Measurements from ENCODE around the gene CDC14B.
A peak's percentile ranks its signal among the peaks of the same experiment; 100 is the strongest.

The CDC14B gene

DNA sequence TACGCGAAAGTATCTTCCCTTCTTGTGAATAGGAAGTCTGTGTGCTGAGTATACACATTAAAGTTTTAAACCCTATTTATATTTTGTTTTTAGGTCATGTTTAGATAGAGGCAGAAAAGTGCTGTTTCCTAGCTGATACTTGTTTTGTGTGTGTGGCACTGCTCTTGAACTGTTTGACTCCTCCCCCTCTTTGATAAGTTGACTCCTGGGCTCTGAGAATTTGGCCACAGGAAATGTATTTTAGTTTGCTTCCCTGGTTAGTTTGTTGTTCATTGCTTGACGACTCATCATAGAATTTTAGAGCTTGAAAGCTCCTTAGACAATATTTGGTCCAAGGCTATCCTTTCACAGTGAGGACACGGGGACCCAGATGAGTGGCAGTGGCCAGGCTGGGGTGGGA, 2.0 kb upstream of the CDC14B start:
- H3K79me2 ChIP-seq (ENCODE audit: low read length): no peaks in the 10 kb centered on the region
- H3K36me3 ChIP-seq (replicated peaks; ENCODE audit: insufficient read depth, low read length): no peaks in the 10 kb centered on the region
- H3K4me1 ChIP-seq (ENCODE audit: low read length): no peaks in the 10 kb centered on the region
- TF ChIP-seq EZH2phosphoT487 (IDR thresholded peaks at IDR 0.05; ENCODE audit: low read length) (no peak), EZH2 (optimal IDR thresholded peaks at IDR 0.05; ENCODE audit: low read depth, low read length) (no peak)
- DNase-seq: no peak
- H4K20me1 ChIP-seq (ENCODE audit: insufficient read depth, low read length): no peaks in the 10 kb centered on the region
- H3K4me2 ChIP-seq (ENCODE audit: low read depth, low read length): no peak overlapping the region
- no peaks in the 10 kb centered on the region for H3K9me2 ChIP-seq (replicated peaks; ENCODE audit: insufficient read depth, low read length)
- no peaks in the 10 kb centered on the region for H3K9me3 ChIP-seq (replicated peaks; ENCODE audit: insufficient read depth, low read length)
- H3K9ac ChIP-seq (ENCODE audit: low read length): no peak overlapping the region
- no peak overlapping the region for H3K4me3 ChIP-seq (ENCODE audit: low read length)
- no peak overlapping the region for H2AFZ ChIP-seq (ENCODE audit: low read length)
- H3K27me3 ChIP-seq (replicated peaks; ENCODE audit: insufficient read depth, low read length): no peaks in the 10 kb centered on the region
- H3F3A ChIP-seq (ENCODE audit: insufficient read depth, low read length): no peaks in the 10 kb centered on the region
- H3K27ac ChIP-seq (ENCODE audit: low read length): no peak overlapping the region

DNA sequence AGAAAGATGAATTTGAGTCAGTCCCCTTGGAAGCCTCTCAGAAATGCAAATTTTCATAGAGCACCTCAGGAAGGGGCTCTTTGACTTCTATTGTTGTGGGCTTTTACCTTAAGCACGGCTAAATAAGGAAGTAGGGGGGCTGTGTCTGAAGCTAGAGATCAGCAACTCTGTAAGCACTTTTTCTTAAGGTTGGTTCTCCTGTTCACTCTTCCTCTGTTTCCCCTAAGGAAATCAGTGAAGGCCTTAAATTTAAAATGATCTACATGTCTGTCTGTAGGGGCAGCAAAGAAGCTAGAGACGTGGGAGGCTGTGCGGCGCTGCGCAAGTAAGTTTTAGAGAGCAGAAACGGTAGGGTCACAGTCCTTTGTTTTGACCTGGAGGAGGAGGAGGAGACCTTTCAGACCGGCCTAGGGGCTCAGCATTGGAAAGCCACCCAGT, 1.2 kb upstream of the CDC14B start:
- Histone ChIP-seq H3K4me3 (ENCODE audit: low read length) (no peak overlapping the region), H3K9ac (ENCODE audit: low read length) (no peak overlapping the region), H3K36me3 (replicated peaks; ENCODE audit: insufficient read depth, low read length) (no peaks in the 10 kb centered on the region), H3K4me2 (ENCODE audit: low read depth, low read length) (no peak overlapping the region), H3K9me3 (replicated peaks; ENCODE audit: insufficient read depth, low read length) (no peaks in the 10 kb centered on the region), H2AFZ (ENCODE audit: low read length) (no peak overlapping the region), H3K9me2 (replicated peaks; ENCODE audit: insufficient read depth, low read length) (no peaks in the 10 kb centered on the region), H3K4me1 (ENCODE audit: low read length) (no peaks in the 10 kb centered on the region), H4K20me1 (ENCODE audit: insufficient read depth, low read length) (no peaks in the 10 kb centered on the region), H3K27me3 (replicated peaks; ENCODE audit: insufficient read depth, low read length) (no peaks in the 10 kb centered on the region), H3F3A (ENCODE audit: insufficient read depth, low read length) (no peaks in the 10 kb centered on the region), H3K79me2 (ENCODE audit: low read length) (no peaks in the 10 kb centered on the region), H3K27ac (ENCODE audit: low read length) (no peak overlapping the region)
- no peak for DNase-seq
- TF ChIP-seq EZH2phosphoT487 (IDR thresholded peaks at IDR 0.05; ENCODE audit: low read length) (no peak), EZH2 (optimal IDR thresholded peaks at IDR 0.05; ENCODE audit: low read depth, low read length) (no peak)
- TF ChIP-seq, protein P1, sequence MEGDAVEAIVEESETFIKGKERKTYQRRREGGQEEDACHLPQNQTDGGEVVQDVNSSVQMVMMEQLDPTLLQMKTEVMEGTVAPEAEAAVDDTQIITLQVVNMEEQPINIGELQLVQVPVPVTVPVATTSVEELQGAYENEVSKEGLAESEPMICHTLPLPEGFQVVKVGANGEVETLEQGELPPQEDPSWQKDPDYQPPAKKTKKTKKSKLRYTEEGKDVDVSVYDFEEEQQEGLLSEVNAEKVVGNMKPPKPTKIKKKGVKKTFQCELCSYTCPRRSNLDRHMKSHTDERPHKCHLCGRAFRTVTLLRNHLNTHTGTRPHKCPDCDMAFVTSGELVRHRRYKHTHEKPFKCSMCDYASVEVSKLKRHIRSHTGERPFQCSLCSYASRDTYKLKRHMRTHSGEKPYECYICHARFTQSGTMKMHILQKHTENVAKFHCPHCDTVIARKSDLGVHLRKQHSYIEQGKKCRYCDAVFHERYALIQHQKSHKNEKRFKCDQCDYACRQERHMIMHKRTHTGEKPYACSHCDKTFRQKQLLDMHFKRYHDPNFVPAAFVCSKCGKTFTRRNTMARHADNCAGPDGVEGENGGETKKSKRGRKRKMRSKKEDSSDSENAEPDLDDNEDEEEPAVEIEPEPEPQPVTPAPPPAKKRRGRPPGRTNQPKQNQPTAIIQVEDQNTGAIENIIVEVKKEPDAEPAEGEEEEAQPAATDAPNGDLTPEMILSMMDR (IDR thresholded peaks at IDR 0.05; ENCODE audit: low read length): no peak

DNA sequence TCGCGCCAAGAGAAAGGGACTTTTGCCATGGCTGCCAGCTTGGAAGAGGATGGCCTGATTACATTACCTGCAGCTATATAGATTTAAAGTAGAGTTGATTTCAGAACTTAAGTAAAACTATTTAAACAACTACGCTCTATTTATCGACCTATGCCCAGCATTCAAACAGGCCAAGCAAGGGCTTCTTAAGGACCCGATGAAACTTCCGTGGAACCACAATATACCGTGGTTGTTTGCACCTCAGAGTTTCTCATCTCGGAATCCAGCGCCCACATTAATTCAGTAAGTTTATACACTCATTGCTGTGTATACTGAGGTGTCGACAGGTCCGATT, 505 bp upstream of the CDC14B start:
- Histone ChIP-seq H3K9me3 (replicated peaks; ENCODE audit: insufficient read depth, low read length) (no peaks in the 10 kb centered on the region), H3K4me3 (ENCODE audit: low read length) (peak overlapping the region; percentile 55; the same call in 1 of the 2 replicates), H3K4me1 (ENCODE audit: low read length) (no peaks in the 10 kb centered on the region), H3K27ac (ENCODE audit: low read length) (no peak overlapping the region), H3F3A (ENCODE audit: insufficient read depth, low read length) (no peaks in the 10 kb centered on the region), H3K27me3 (replicated peaks; ENCODE audit: insufficient read depth, low read length) (no peaks in the 10 kb centered on the region), H2AFZ (ENCODE audit: low read length) (peak overlapping the region; percentile 74), H3K36me3 (replicated peaks; ENCODE audit: insufficient read depth, low read length) (no peaks in the 10 kb centered on the region), H3K9ac (ENCODE audit: low read length) (no peak overlapping the region), H4K20me1 (ENCODE audit: insufficient read depth, low read length) (no peaks in the 10 kb centered on the region), H3K9me2 (replicated peaks; ENCODE audit: insufficient read depth, low read length) (no peaks in the 10 kb centered on the region), H3K4me2 (ENCODE audit: low read depth, low read length) (peak overlapping the region; percentile 49; the same call in 1 of the 2 replicates), H3K79me2 (ENCODE audit: low read length) (no peaks in the 10 kb centered on the region)
- TF ChIP-seq EZH2 (optimal IDR thresholded peaks at IDR 0.05; ENCODE audit: low read depth, low read length) (no peak), EZH2phosphoT487 (IDR thresholded peaks at IDR 0.05; ENCODE audit: low read length) (no peak)
- TF ChIP-seq, protein P1 (IDR thresholded peaks at IDR 0.05; ENCODE audit: low read length): no peak
- no peak for DNase-seq

DNA sequence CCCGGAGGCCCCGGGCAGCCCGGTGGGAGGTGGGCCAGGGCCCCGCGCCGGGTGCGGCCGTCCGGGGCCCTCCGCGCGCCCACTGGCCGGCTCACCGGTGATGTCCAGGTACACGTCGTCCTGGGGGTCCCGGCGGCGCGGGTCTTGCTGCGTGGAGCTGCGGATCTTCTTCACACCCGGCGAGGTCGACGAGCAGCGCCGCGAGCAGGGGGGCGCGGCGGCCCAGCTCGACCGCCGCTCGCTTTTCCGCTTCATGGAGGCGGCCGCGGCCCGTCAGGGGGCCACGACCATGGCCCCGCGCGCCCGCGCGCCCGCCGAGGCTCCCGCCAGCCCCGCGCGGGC, 548 bp downstream of the CDC14B start:
- DNase-seq: no peak
- Histone ChIP-seq H3K27ac (ENCODE audit: low read length) (no peak overlapping the region), H3K4me1 (ENCODE audit: low read length) (no peaks in the 10 kb centered on the region), H3K9me2 (replicated peaks; ENCODE audit: insufficient read depth, low read length) (no peaks in the 10 kb centered on the region), H3F3A (ENCODE audit: insufficient read depth, low read length) (no peaks in the 10 kb centered on the region), H3K27me3 (replicated peaks; ENCODE audit: insufficient read depth, low read length) (no peaks in the 10 kb centered on the region), H4K20me1 (ENCODE audit: insufficient read depth, low read length) (no peaks in the 10 kb centered on the region), H3K4me2 (ENCODE audit: low read depth, low read length) (no peak overlapping the region), H3K79me2 (ENCODE audit: low read length) (no peaks in the 10 kb centered on the region), H3K36me3 (replicated peaks; ENCODE audit: insufficient read depth, low read length) (no peaks in the 10 kb centered on the region), H3K9me3 (replicated peaks; ENCODE audit: insufficient read depth, low read length) (no peaks in the 10 kb centered on the region), H3K9ac (ENCODE audit: low read length) (no peak overlapping the region), H2AFZ (ENCODE audit: low read length) (no peak overlapping the region), H3K4me3 (ENCODE audit: low read length) (no peak overlapping the region)
- TF ChIP-seq EZH2phosphoT487 (IDR thresholded peaks at IDR 0.05; ENCODE audit: low read length): no peak
- TF ChIP-seq EZH2 (optimal IDR thresholded peaks at IDR 0.05; ENCODE audit: low read depth, low read length): no peak
- TF ChIP-seq, protein P1 (IDR thresholded peaks at IDR 0.05; ENCODE audit: low read length): no peak

All from MM.1S (cell line).